K562 (cell line): ENCODE data around the gene BICC1. TPM values are rescaled to one million over a fixed set of nuclear protein-coding genes. Genes with fewer than 3 reads are reported as not detected.

ENCODE experiments used
- ATAC-seq: fragments of 200-7000 bp; cut with Tn5 transposase; 3 replicates; pipeline ENCODE4 v1.9.1; 2020; ENCODE audit warnings: moderate library complexity
- BruUV-seq: library from RNA; stranded (reverse); fragments of 400-500 nt; replicated peaks from 2 replicates; lab custom pipeline; 2021; lab: Mats Ljungman, UMichigan
- CTCF ChIA-PET: fragments of 300-600 bp; formaldehyde crosslinking; extraction: SDS; loops from one replicate; lab custom pipeline; 2021; ENCODE audit warnings: low intra/inter-chr PET ratio; lab: Yijun Ruan, JAX
- POLR2A ChIA-PET: fragments of 300-600, 350-650 bp; sonication (Branson Sonifier 250); formaldehyde crosslinking; extraction: SDS; loops from one replicate; lab custom pipeline; 2021; ENCODE audit warnings: antibody characterized with exemption, inconsistent platforms; lab: Yijun Ruan, JAX
- DNase-seq, 4 experiments: peaks; one replicate each; pipeline versions ENCODE4 v3.0.0 to v3.0.0-alpha.2; 2011 to 2018; ENCODE audit warnings: low spot score in 3 of 4, mixed read lengths in 3 of 4; ENCODE audit errors: extremely low read depth in 1 of 4
- FAIRE-seq: peaks from 2 replicates; lab custom pipeline; 2011; peaks lifted over from hg19 to GRCh38; lab: Jason Lieb, UNC
- H2AFZ ChIP-seq: 2 replicates; pipeline ENCODE4 v1.6.0; 2011; ENCODE audit warnings: low read depth, low read length, control low read depth, inconsistent platforms
- H3K27ac ChIP-seq: fragments of 200-600 bp; 3 replicates; pipeline ENCODE4 v1.8.0; 2011; ENCODE audit warnings: low read depth, mild to moderate bottlenecking, control low read depth, inconsistent platforms, low read length, moderate library complexity, mixed read lengths; ENCODE audit errors: extremely low read depth
- H3K27me3 ChIP-seq, 2 experiments: fragments of 300-600 bp in 1 of 2; 2 replicates in 1 of 2; 3 replicates in 1 of 2; pipeline versions ENCODE4 v1.6.0 to v1.8.0; 2011; ENCODE audit warnings: inconsistent platforms in 2 of 2, low read length in 2 of 2, mild to moderate bottlenecking in 1 of 2, mixed read lengths in 1 of 2, moderate library complexity in 1 of 2; ENCODE audit not compliant: control insufficient read depth in 2 of 2, insufficient read depth in 2 of 2
- H3K36me3 ChIP-seq: fragments of 300-600 bp; 3 replicates; pipeline ENCODE4 v1.8.0; 2011; ENCODE audit warnings: mild to moderate bottlenecking, low read length, inconsistent platforms; ENCODE audit not compliant: control insufficient read depth, insufficient read depth
- H3K4me1 ChIP-seq, 2 experiments: fragments of 200-600 bp in 1 of 2; replicated peaks in 1 of 2; 2 replicates in 1 of 2; 3 replicates in 1 of 2; pipeline versions ENCODE4 v1.5.1 to v1.8.0; 2011; ENCODE audit warnings: inconsistent platforms in 2 of 2, low read length in 2 of 2, mild to moderate bottlenecking in 1 of 2, mixed read lengths in 1 of 2, moderate library complexity in 1 of 2; ENCODE audit not compliant: control insufficient read depth in 2 of 2, insufficient read depth in 2 of 2
- H3K4me2 ChIP-seq: 2 replicates; pipeline ENCODE4 v1.6.1; 2011; ENCODE audit warnings: low read length, control low read depth, inconsistent platforms, mixed read lengths; ENCODE audit not compliant: insufficient read depth
- H3K4me3 ChIP-seq: fragments of 200-600 bp; sonication (generic), shearing (Covaris generic); 2 replicates; pipeline ENCODE4 v1.5.1; 2016; ENCODE audit warnings: control low read depth, inconsistent platforms
- H3K79me2 ChIP-seq: fragments of 200-600 bp; 3 replicates; pipeline ENCODE4 v1.8.0; 2011; ENCODE audit warnings: low read length, inconsistent platforms; ENCODE audit not compliant: control insufficient read depth, insufficient read depth
- H3K9ac ChIP-seq, 2 experiments: 2 replicates each; pipeline versions ENCODE4 v1.6.0 to v1.6.1; 2011; ENCODE audit warnings: low read depth in 2 of 2, low read length in 2 of 2, control low read depth in 1 of 2, inconsistent platforms in 1 of 2, mild to moderate bottlenecking in 1 of 2, mixed read lengths in 1 of 2; ENCODE audit not compliant: insufficient read depth in 1 of 2
- H3K9me1 ChIP-seq: one replicate; pipeline ENCODE4 v1.6.0; 2011; ENCODE audit warnings: inconsistent platforms, mild to moderate bottlenecking, low read length, moderate library complexity; ENCODE audit not compliant: control insufficient read depth, insufficient read depth
- H3K9me3 ChIP-seq: replicated peaks from 2 replicates; pipeline ENCODE4 v1.5.1; 2011; ENCODE audit warnings: low read depth, low read length, inconsistent platforms; ENCODE audit not compliant: control insufficient read depth, insufficient read depth
- H4K20me1 ChIP-seq: replicated peaks from 2 replicates; pipeline ENCODE4 v1.6.1; 2011; ENCODE audit warnings: low read length, inconsistent platforms, mixed read lengths; ENCODE audit not compliant: control insufficient read depth, insufficient read depth
- PBX2 ChIP-seq, 2 experiments: IDR thresholded peaks in 1 of 2; conservative IDR thresholded peaks in 1 of 2; 2 replicates each; pipeline ENCODE4 v1.6.1; 2016; ENCODE audit warnings: low read depth in 2 of 2, mild to moderate bottlenecking in 1 of 2, missing compliant biosample characterization in 1 of 2, missing genetic modification characterization in 1 of 2, moderate library complexity in 1 of 2
- ZNF766 ChIP-seq: fragments of 200-800 bp; sonication (Bioruptor generic); conservative IDR thresholded peaks from 2 replicates; pipeline ENCODE4 v1.6.1; 2016; ENCODE audit warnings: missing genetic modification characterization, missing compliant biosample characterization
- WGBS: fragments of 100-300 bp; shearing (Covaris generic); methylation state at CpG from one replicate; pipeline ENCODE4 v1.1.6; 2016; ENCODE audit warnings: low coverage, mixed read lengths; ENCODE audit not compliant: insufficient coverage; ENCODE audit errors: missing lambda C conversion rate; 5-methylcytosine and 5-hydroxymethylcytosine counted together
- in situ Hi-C: fragments of 300-500 bp; cut with MboI; formaldehyde crosslinking; loops from 4 replicates; pipeline ENCODE4 v1.15.0; 2018; ENCODE audit warnings: inconsistent platforms, mixed read lengths
- intact Hi-C: fragments of 100-400 bp; cut with micrococcal nuclease; formaldehyde crosslinking; loops from 2 replicates; pipeline ENCODE4 v1.14.2; 2022
- polyA plus RNA-seq, 8 experiments: library from polyadenylated mRNA; depleted of rRNA in 4 of 8; stranded (reverse) in 5 of 8; unstranded in 3 of 8; fragments of >200 nt; fragmentation: Nextera tagmentation in 2 of 8; fragmentation: Illumina TruSeq in 1 of 8; extraction: Ambion mirVana in 2 of 8; extraction: Trizol in 1 of 8; gene quantifications; 2 replicates each; pipeline versions ENCODE4 v1.2.1 to v1.2.3, GENCODE V29; 2011 to 2014; ENCODE audit warnings: inconsistent platforms in 1 of 8, missing spikeins in 1 of 8
- total RNA-seq, 7 experiments: library from RNA; depleted of rRNA in 6 of 7; stranded (reverse); fragments of >200 nt in 6 of 7; fragmentation: Illumina TruSeq in 2 of 7; extraction: Trizol in 2 of 7; gene quantifications; 2 replicates each; pipeline versions ENCODE4 v1.2.1 to v1.2.3, GENCODE V29; 2011 to 2021; ENCODE audit warnings: low replicate concordance in 1 of 7

The BICC1 gene
- total and polyA plus RNA-seq, 9 of the 15 experiments (the other 6 are each of a cell fraction or from before 2014, with no cell fraction given), result not detected

- POLR2A ChIA-PET, result no interaction called here
- in situ Hi-C loops, result no loop called here
Measured at GRCh38 chr10:58826694-58827093, 314.0 kb downstream of the BICC1 start.

More at GRCh38 chr10:58826694-58827093, 314.0 kb downstream of the BICC1 start:
- no peaks in the 10 kb centered on the region for H4K20me1 ChIP-seq
- FAIRE-seq (no peak), ATAC-seq (no peak), DNase-seq (no peak)
- no peaks in the 10 kb centered on the region for H3K36me3 ChIP-seq
- no peak overlapping the region for H3K27ac ChIP-seq
- no peaks in the 10 kb centered on the region for H3K9me3 ChIP-seq
- WGBS, result under 1% methylated on average over 6 of the region's 6 CpGs
- no peak overlapping the region for H3K4me3 ChIP-seq
- no peaks in the 10 kb centered on the region for H3K27me3 ChIP-seq
- intact Hi-C loops, result no loop called here
- no peak overlapping the region for H3K4me2 ChIP-seq
- TF ChIP-seq PBX2 (CRISPR knock-in tag; IDR thresholded peaks at IDR 0.05; ENCODE audit: low read depth), result no peak
- TF ChIP-seq PBX2 (tag; conservative IDR thresholded peaks at IDR 0.05; ENCODE audit: low read depth), result no peak
- TF ChIP-seq ZNF766 (CRISPR knock-in tag), result no peak
- H2AFZ ChIP-seq, result no peak overlapping the region
- H3K9me1 ChIP-seq, result no peaks in the 10 kb centered on the region
- CTCF ChIA-PET, result no interaction called here
- no peak overlapping the region for H3K9ac ChIP-seq
- H3K79me2 ChIP-seq, result no peaks in the 10 kb centered on the region
- no TSS peak for BruUV-seq
- no peaks in the 10 kb centered on the region for H3K4me1 ChIP-seq
